Measurements from ENCODE around the gene HMSD. TPM values are rescaled to one million over a fixed set of nuclear protein-coding genes. Genes with fewer than 3 reads are reported as not detected.

HMSD gene
- total and polyA plus RNA-seq, 2 experiments from 2014 or later: not detected

DNA sequence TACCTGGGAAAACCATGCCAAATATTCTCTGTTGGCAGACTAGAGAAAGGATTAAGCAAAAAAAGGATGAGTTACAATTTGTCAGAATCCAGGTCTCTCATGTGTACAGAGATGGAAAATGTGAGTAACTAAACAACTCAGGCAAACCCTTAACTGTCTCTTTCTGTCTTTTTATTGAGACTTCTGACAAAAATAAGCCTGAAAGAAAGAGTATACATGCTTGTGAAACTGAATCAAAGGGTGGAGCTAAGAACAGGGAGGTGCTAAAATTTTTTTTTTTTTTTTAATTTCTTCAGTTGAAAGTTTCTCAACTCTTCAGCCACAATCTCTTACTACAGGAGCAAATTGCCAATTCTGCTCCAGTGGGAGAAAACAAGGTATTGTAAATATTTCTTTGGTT, 41.4 kb upstream of the HMSD start, which contains the start of gene SERPINB10:
SERPINB10 (plus strand) TSS at position 295 of the 400 bp plus-strand sequence. CDS start 7,553 bp downstream, outside the sequence.
- no peaks in the 10 kb centered on the region for H3K36me3 ChIP-seq
- no peaks in the 10 kb centered on the region for H3K27me3 ChIP-seq

GRCh38 chr18:63908858-63909257, 40.2 kb upstream of the HMSD start:
- Histone ChIP-seq H3K9me3 (ENCODE audit: low read depth) (no peaks in the 10 kb centered on the region), H3K27ac (no peak overlapping the region), H3K27me3 (no peaks in the 10 kb centered on the region), H3K4me3 (no peak overlapping the region), H3K36me3 (no peaks in the 10 kb centered on the region), H3K4me1 (ENCODE audit: low read depth) (no peaks in the 10 kb centered on the region)
- TF ChIP-seq, protein P1, sequence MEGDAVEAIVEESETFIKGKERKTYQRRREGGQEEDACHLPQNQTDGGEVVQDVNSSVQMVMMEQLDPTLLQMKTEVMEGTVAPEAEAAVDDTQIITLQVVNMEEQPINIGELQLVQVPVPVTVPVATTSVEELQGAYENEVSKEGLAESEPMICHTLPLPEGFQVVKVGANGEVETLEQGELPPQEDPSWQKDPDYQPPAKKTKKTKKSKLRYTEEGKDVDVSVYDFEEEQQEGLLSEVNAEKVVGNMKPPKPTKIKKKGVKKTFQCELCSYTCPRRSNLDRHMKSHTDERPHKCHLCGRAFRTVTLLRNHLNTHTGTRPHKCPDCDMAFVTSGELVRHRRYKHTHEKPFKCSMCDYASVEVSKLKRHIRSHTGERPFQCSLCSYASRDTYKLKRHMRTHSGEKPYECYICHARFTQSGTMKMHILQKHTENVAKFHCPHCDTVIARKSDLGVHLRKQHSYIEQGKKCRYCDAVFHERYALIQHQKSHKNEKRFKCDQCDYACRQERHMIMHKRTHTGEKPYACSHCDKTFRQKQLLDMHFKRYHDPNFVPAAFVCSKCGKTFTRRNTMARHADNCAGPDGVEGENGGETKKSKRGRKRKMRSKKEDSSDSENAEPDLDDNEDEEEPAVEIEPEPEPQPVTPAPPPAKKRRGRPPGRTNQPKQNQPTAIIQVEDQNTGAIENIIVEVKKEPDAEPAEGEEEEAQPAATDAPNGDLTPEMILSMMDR (IDR thresholded peaks at IDR 0.05; ENCODE audit: low read depth, low read length): no peak
- no peak for DNase-seq (ENCODE audit: low read depth in 1 of 2, low spot score in 1 of 2)

More for the DNA sequence above, 41.4 kb upstream of the HMSD start, which contains the start of gene SERPINB10:
- Histone ChIP-seq H3K27ac (no peak within 1 kb of the TSS), H3K4me1 (ENCODE audit: low read depth) (no peaks in the 10 kb centered on the region), H3K9me3 (ENCODE audit: low read depth) (no peaks in the 10 kb centered on the region), H3K4me3 (no peak within 1 kb of the TSS)
- no peak for DNase-seq (ENCODE audit: low read depth in 1 of 2, low spot score in 1 of 2)
- TF ChIP-seq, protein P1 (IDR thresholded peaks at IDR 0.05; ENCODE audit: low read depth, low read length): no peak

DNA sequence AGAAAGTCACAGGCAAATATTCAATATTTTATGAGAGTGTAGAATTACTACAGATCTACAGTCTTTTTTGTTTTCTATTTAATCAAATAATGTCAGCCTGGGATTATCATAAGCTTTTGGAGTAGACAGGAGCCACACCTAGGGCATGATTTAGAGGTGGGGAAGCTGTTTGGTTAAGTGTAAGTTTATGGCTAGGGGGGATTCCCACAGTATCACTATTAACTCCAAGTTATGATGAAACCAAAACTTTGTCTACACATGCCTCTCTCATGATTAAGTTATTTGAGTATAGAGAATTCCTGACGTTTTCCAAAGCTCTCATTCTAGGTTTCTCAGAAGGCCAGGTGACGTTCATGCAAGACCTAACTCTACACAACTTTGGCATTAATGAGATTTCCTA, 39.2 kb upstream of the HMSD start:
- TF ChIP-seq, protein P1 (IDR thresholded peaks at IDR 0.05; ENCODE audit: low read depth, low read length): no peak
- no peaks in the 10 kb centered on the region for H3K36me3 ChIP-seq
- no peaks in the 10 kb centered on the region for H3K4me1 ChIP-seq (ENCODE audit: low read depth)
- no peaks in the 10 kb centered on the region for H3K27me3 ChIP-seq
- DNase-seq (ENCODE audit: low read depth in 1 of 2, low spot score in 1 of 2): no peak
- H3K9me3 ChIP-seq (ENCODE audit: low read depth): no peaks in the 10 kb centered on the region
- H3K27ac ChIP-seq: no peak overlapping the region
- no peak overlapping the region for H3K4me3 ChIP-seq

DNA sequence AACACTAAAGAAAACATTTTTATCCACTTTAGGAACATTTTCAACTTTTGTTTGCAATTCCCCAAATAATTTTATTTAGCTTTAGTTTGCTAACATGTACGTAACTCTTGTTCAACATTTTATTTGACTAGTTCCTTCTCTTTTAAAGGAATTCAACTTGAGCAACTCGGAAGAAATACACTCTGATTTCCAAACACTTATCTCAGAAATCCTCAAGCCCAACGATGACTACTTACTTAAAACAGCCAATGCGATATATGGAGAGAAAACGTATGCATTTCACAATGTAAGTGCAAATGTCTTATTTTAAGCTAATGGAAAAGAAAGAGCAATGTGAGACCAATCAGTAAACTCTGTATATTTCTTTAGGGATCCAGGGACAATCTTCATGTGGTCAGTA, 31.3 kb upstream of the HMSD start:
- Histone ChIP-seq H3K4me3 (no peak overlapping the region), H3K9me3 (ENCODE audit: low read depth) (no peaks in the 10 kb centered on the region), H3K27me3 (no peaks in the 10 kb centered on the region), H3K4me1 (ENCODE audit: low read depth) (no peaks in the 10 kb centered on the region), H3K36me3 (no peaks in the 10 kb centered on the region), H3K27ac (no peak overlapping the region)
- peak in 1 of 2 donors; percentile 25 for DNase-seq (ENCODE audit: low read depth in 1 of 2, low spot score in 1 of 2)
- TF ChIP-seq, protein P1 (IDR thresholded peaks at IDR 0.05; ENCODE audit: low read depth, low read length): no peak

GRCh38 chr18:63922049-63922448, 27.1 kb upstream of the HMSD start:
- no peak for DNase-seq (ENCODE audit: low read depth in 1 of 2, low spot score in 1 of 2)
- Histone ChIP-seq H3K27me3 (no peaks in the 10 kb centered on the region), H3K9me3 (ENCODE audit: low read depth) (no peaks in the 10 kb centered on the region), H3K36me3 (no peaks in the 10 kb centered on the region), H3K4me1 (ENCODE audit: low read depth) (no peaks in the 10 kb centered on the region), H3K27ac (no peak overlapping the region), H3K4me3 (no peak overlapping the region)
- TF ChIP-seq, protein P1 (IDR thresholded peaks at IDR 0.05; ENCODE audit: low read depth, low read length): no peak

Measured in cardiac muscle cell (in vitro differentiated cells and primary cell).